ENCODE results near the gene XRN1.
"Not testable (repeated sequence)": the region's sequence is repeated elsewhere in the genome, so short reads cannot be mapped to it uniquely, and the experiment has no call there.

DNA sequence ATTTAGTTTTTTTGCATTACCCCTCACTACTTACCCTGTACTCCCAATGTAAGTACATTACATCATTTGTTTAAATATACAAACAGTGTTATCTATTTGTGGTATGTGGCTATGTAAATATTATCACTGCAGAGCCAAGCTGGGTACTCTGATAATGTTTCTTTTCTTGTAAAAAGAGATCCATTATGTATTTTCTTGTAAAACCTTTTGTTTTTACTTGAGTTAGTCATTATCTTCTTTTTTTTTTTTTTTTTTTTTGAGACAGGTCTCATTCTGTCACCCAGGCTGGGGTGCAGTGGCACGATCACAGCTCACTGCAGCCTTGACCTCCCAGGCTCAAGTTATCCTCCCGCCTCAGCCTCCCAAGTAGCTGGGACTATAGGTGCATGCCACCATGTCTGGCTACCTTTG lies 131.9 kb downstream of the XRN1 start:
- TF ChIP-seq, protein P1, sequence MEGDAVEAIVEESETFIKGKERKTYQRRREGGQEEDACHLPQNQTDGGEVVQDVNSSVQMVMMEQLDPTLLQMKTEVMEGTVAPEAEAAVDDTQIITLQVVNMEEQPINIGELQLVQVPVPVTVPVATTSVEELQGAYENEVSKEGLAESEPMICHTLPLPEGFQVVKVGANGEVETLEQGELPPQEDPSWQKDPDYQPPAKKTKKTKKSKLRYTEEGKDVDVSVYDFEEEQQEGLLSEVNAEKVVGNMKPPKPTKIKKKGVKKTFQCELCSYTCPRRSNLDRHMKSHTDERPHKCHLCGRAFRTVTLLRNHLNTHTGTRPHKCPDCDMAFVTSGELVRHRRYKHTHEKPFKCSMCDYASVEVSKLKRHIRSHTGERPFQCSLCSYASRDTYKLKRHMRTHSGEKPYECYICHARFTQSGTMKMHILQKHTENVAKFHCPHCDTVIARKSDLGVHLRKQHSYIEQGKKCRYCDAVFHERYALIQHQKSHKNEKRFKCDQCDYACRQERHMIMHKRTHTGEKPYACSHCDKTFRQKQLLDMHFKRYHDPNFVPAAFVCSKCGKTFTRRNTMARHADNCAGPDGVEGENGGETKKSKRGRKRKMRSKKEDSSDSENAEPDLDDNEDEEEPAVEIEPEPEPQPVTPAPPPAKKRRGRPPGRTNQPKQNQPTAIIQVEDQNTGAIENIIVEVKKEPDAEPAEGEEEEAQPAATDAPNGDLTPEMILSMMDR (IDR thresholded peaks at IDR 0.05) = not testable (repeated sequence)
- not testable (repeated sequence) for TF ChIP-seq POLR2A (IDR thresholded peaks at IDR 0.05)
